ENCODE measurements around the gene TBC1D20.

DNA sequence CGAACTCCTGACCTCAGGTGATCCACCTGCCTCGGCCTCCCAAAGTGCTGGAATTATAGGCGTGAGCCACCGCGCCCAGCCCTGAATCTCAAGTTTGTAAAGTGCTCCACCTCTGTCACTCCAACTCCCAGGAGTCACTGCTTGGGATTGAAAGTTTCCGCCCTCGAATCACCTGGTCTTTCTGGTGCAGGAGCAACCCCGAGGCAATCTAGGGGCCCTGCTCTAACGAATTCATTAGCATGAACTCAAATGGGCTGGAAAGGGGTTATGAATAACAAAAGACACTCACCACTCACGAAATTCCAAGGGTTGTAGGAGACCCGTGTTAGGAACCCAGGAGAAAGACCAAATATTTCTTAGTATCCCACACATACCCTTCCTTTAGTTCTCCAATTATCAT is 28.1 kb downstream of the TBC1D20 start:
- TF ChIP-seq, protein P1, sequence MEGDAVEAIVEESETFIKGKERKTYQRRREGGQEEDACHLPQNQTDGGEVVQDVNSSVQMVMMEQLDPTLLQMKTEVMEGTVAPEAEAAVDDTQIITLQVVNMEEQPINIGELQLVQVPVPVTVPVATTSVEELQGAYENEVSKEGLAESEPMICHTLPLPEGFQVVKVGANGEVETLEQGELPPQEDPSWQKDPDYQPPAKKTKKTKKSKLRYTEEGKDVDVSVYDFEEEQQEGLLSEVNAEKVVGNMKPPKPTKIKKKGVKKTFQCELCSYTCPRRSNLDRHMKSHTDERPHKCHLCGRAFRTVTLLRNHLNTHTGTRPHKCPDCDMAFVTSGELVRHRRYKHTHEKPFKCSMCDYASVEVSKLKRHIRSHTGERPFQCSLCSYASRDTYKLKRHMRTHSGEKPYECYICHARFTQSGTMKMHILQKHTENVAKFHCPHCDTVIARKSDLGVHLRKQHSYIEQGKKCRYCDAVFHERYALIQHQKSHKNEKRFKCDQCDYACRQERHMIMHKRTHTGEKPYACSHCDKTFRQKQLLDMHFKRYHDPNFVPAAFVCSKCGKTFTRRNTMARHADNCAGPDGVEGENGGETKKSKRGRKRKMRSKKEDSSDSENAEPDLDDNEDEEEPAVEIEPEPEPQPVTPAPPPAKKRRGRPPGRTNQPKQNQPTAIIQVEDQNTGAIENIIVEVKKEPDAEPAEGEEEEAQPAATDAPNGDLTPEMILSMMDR (IDR thresholded peaks at IDR 0.05), result no peak
- TF ChIP-seq POLR2A (IDR thresholded peaks at IDR 0.05; ENCODE audit: low read depth), result no peak
- TF ChIP-seq EP300 (IDR thresholded peaks at IDR 0.05), result no peak
